Measurements from ENCODE around the gene BORCS6.

BORCS6 gene

GRCh38 chr17:8189711-8190477 lies at the start of gene BORCS6:
Gene BORCS6, minus strand, starts transcription at chr17:8190180. Its CDS starts 40 bp downstream, at chr17:8190140.
- peaks cover 15% of the 10 kb centered on the region for H3K27me3 ChIP-seq (ENCODE audit: control insufficient read depth, insufficient read depth, low read length)
- no peaks in the 10 kb centered on the region for H3K9me3 ChIP-seq (ENCODE audit: control insufficient read depth, insufficient read depth, low read depth, low read length)
- no peak within 1 kb of the TSS; the same call in 1 of the 2 replicates for H3K27ac ChIP-seq (ENCODE audit: low read depth, low read length)
- no peaks in the 10 kb centered on the region for H3K36me3 ChIP-seq (ENCODE audit: control insufficient read depth, insufficient read depth, low read length)
- peaks cover 16% of the 10 kb centered on the region for H3K4me1 ChIP-seq (ENCODE audit: control insufficient read depth, insufficient read depth, low read length)
- peak within 1 kb of the TSS; percentile 77 for H3K4me3 ChIP-seq (ENCODE audit: low read depth, low read length)
- H3K9ac ChIP-seq (ENCODE audit: low read length): peak within 1 kb of the TSS; percentile 61

GRCh38 chr17:8237886-8238285 lies 47.9 kb upstream of the BORCS6 start:
- no peak overlapping the region for H3K27ac ChIP-seq (ENCODE audit: low read depth, low read length)
- H3K27me3 ChIP-seq (ENCODE audit: control insufficient read depth, insufficient read depth, low read length): no peaks in the 10 kb centered on the region
- H3K9me3 ChIP-seq (ENCODE audit: control insufficient read depth, insufficient read depth, low read depth, low read length): no peaks in the 10 kb centered on the region
- H3K9ac ChIP-seq (ENCODE audit: low read length): no peak overlapping the region
- no peaks in the 10 kb centered on the region for H3K4me1 ChIP-seq (ENCODE audit: control insufficient read depth, insufficient read depth, low read length)
- H3K36me3 ChIP-seq (ENCODE audit: control insufficient read depth, insufficient read depth, low read length): peaks cover 72% of the 10 kb centered on the region
- no peak overlapping the region for H3K4me3 ChIP-seq (ENCODE audit: low read depth, low read length)

GRCh38 chr17:8237175-8237574 lies 47.2 kb upstream of the BORCS6 start:
- H3K27me3 ChIP-seq (ENCODE audit: control insufficient read depth, insufficient read depth, low read length): no peaks in the 10 kb centered on the region
- H3K4me1 ChIP-seq (ENCODE audit: control insufficient read depth, insufficient read depth, low read length): no peaks in the 10 kb centered on the region
- H3K27ac ChIP-seq (ENCODE audit: low read depth, low read length): no peak overlapping the region
- no peak overlapping the region for H3K4me3 ChIP-seq (ENCODE audit: low read depth, low read length)
- H3K9me3 ChIP-seq (ENCODE audit: control insufficient read depth, insufficient read depth, low read depth, low read length): no peaks in the 10 kb centered on the region
- H3K9ac ChIP-seq (ENCODE audit: low read length): no peak overlapping the region
- peaks cover 79% of the 10 kb centered on the region for H3K36me3 ChIP-seq (ENCODE audit: control insufficient read depth, insufficient read depth, low read length)

GRCh38 chr17:8235676-8236075 lies 45.7 kb upstream of the BORCS6 start:
- H3K27ac ChIP-seq (ENCODE audit: low read depth, low read length): no peak overlapping the region
- no peaks in the 10 kb centered on the region for H3K9me3 ChIP-seq (ENCODE audit: control insufficient read depth, insufficient read depth, low read depth, low read length)
- no peaks in the 10 kb centered on the region for H3K27me3 ChIP-seq (ENCODE audit: control insufficient read depth, insufficient read depth, low read length)
- H3K4me1 ChIP-seq (ENCODE audit: control insufficient read depth, insufficient read depth, low read length): no peaks in the 10 kb centered on the region
- H3K36me3 ChIP-seq (ENCODE audit: control insufficient read depth, insufficient read depth, low read length): peaks cover 88% of the 10 kb centered on the region
- no peak overlapping the region for H3K9ac ChIP-seq (ENCODE audit: low read length)
- H3K4me3 ChIP-seq (ENCODE audit: low read depth, low read length): no peak overlapping the region

- H3K4me1 ChIP-seq (ENCODE audit: control insufficient read depth, insufficient read depth, low read length): no peaks in the 10 kb centered on the region
- no peak overlapping the region for H3K9ac ChIP-seq (ENCODE audit: low read length)
- H3K9me3 ChIP-seq (ENCODE audit: control insufficient read depth, insufficient read depth, low read depth, low read length): no peaks in the 10 kb centered on the region
- no peaks in the 10 kb centered on the region for H3K27me3 ChIP-seq (ENCODE audit: control insufficient read depth, insufficient read depth, low read length)
- H3K4me3 ChIP-seq (ENCODE audit: low read depth, low read length): no peak overlapping the region
- H3K27ac ChIP-seq (ENCODE audit: low read depth, low read length): no peak overlapping the region
- peaks cover 94% of the 10 kb centered on the region for H3K36me3 ChIP-seq (ENCODE audit: control insufficient read depth, insufficient read depth, low read length)
Observed at GRCh38 chr17:8234361-8235270, 44.6 kb upstream of the BORCS6 start.

- no peak overlapping the region for H3K27ac ChIP-seq (ENCODE audit: low read depth, low read length)
- H3K27me3 ChIP-seq (ENCODE audit: control insufficient read depth, insufficient read depth, low read length): no peaks in the 10 kb centered on the region
- no peak overlapping the region for H3K4me3 ChIP-seq (ENCODE audit: low read depth, low read length)
- H3K4me1 ChIP-seq (ENCODE audit: control insufficient read depth, insufficient read depth, low read length): peaks cover 6% of the 10 kb centered on the region; the same call in 1 of the 2 replicates
- H3K9ac ChIP-seq (ENCODE audit: low read length): no peak overlapping the region
- H3K9me3 ChIP-seq (ENCODE audit: control insufficient read depth, insufficient read depth, low read depth, low read length): no peaks in the 10 kb centered on the region
- H3K36me3 ChIP-seq (ENCODE audit: control insufficient read depth, insufficient read depth, low read length): peaks cover 97% of the 10 kb centered on the region
Observed at GRCh38 chr17:8231701-8232100, 41.7 kb upstream of the BORCS6 start.

- H3K36me3 ChIP-seq (ENCODE audit: control insufficient read depth, insufficient read depth, low read length): peaks cover 52% of the 10 kb centered on the region
- no peaks in the 10 kb centered on the region for H3K27me3 ChIP-seq (ENCODE audit: control insufficient read depth, insufficient read depth, low read length)
- H3K4me3 ChIP-seq (ENCODE audit: low read depth, low read length): peak overlapping the region; percentile 71
- no peaks in the 10 kb centered on the region for H3K9me3 ChIP-seq (ENCODE audit: control insufficient read depth, insufficient read depth, low read depth, low read length)
- H3K4me1 ChIP-seq (ENCODE audit: control insufficient read depth, insufficient read depth, low read length): peaks cover 10% of the 10 kb centered on the region; the same call in 1 of the 2 replicates
- peak overlapping the region; percentile 40 for H3K9ac ChIP-seq (ENCODE audit: low read length)
- H3K27ac ChIP-seq (ENCODE audit: low read depth, low read length): no peak overlapping the region
Observed at GRCh38 chr17:8227238-8227581, 37.2 kb upstream of the BORCS6 start.

GRCh38 chr17:8226536-8227237 lies 36.7 kb upstream of the BORCS6 start:
- Histone ChIP-seq H3K27me3 (ENCODE audit: control insufficient read depth, insufficient read depth, low read length) (no peaks in the 10 kb centered on the region), H3K36me3 (ENCODE audit: control insufficient read depth, insufficient read depth, low read length) (peaks cover 47% of the 10 kb centered on the region), H3K4me1 (ENCODE audit: control insufficient read depth, insufficient read depth, low read length) (peaks cover 10% of the 10 kb centered on the region; the same call in 1 of the 2 replicates), H3K9ac (ENCODE audit: low read length) (peak overlapping the region; percentile 83), H3K4me3 (ENCODE audit: low read depth, low read length) (peak overlapping the region; percentile 71), H3K9me3 (ENCODE audit: control insufficient read depth, insufficient read depth, low read depth, low read length) (no peaks in the 10 kb centered on the region), H3K27ac (ENCODE audit: low read depth, low read length) (peak overlapping the region; percentile 56)

GRCh38 chr17:8225813-8226535 lies 36.0 kb upstream of the BORCS6 start:
- Histone ChIP-seq H3K4me1 (ENCODE audit: control insufficient read depth, insufficient read depth, low read length) (peaks cover 10% of the 10 kb centered on the region; the same call in 1 of the 2 replicates), H3K27ac (ENCODE audit: low read depth, low read length) (peak overlapping the region; percentile 56), H3K9me3 (ENCODE audit: control insufficient read depth, insufficient read depth, low read depth, low read length) (no peaks in the 10 kb centered on the region), H3K27me3 (ENCODE audit: control insufficient read depth, insufficient read depth, low read length) (no peaks in the 10 kb centered on the region), H3K36me3 (ENCODE audit: control insufficient read depth, insufficient read depth, low read length) (peaks cover 40% of the 10 kb centered on the region), H3K9ac (ENCODE audit: low read length) (peak overlapping the region; percentile 83), H3K4me3 (ENCODE audit: low read depth, low read length) (peak overlapping the region; percentile 71)
